SK-N-SH treated with all-trans-retinoic acid at 6 μM for 48 hours (cell line): ENCODE results near the gene PAEP.

Source experiments
- ATAC-seq: fragments of 200-7000 bp; cut with Tn5 transposase; 3 replicates; pipeline ENCODE4 v1.9.1; 2020; ENCODE audit warnings: mild to moderate bottlenecking, moderate library complexity
- ARNTL ChIP-seq: fragments of 450-650 bp; formaldehyde crosslinking; IDR thresholded peaks from 2 replicates; pipeline ENCODE4 v1.5.0; 2020; ENCODE audit warnings: low read depth, mild to moderate bottlenecking, moderate library complexity, borderline replicate concordance
- BACH2 ChIP-seq: fragments of 250-450 bp; sonication (Bioruptor Pico); IDR thresholded peaks from 2 replicates; pipeline ENCODE4 v1.9.0; 2021; ENCODE audit warnings: mild to moderate bottlenecking, borderline replicate concordance
- CREB5 ChIP-seq: fragments of 250-450 bp; sonication (Bioruptor Pico); IDR thresholded peaks from 2 replicates; pipeline ENCODE4 v1.5.1; 2020; ENCODE audit warnings: low read depth, mild to moderate bottlenecking, moderate library complexity
- CSDC2 ChIP-seq: fragments of 250-450 bp; sonication (Bioruptor Pico); IDR thresholded peaks from 2 replicates; pipeline ENCODE4 v1.5.0; 2020; ENCODE audit warnings: mild to moderate bottlenecking, moderate library complexity
- CSRNP3 ChIP-seq: fragments of 250-450 bp; sonication (Bioruptor Pico); IDR thresholded peaks from 2 replicates; pipeline ENCODE4 v1.5.1; 2021; ENCODE audit warnings: mild to moderate bottlenecking, moderate library complexity
- ESRRG ChIP-seq: fragments of 250-450 bp; sonication (Bioruptor Pico); IDR thresholded peaks from 2 replicates; pipeline ENCODE4 v1.6.1; 2021; ENCODE audit warnings: mild to moderate bottlenecking
- GLIS3 ChIP-seq: fragments of 250-450 bp; sonication (Bioruptor Pico); IDR thresholded peaks from 2 replicates; pipeline ENCODE4 v1.5.0; 2020; ENCODE audit warnings: mild to moderate bottlenecking, moderate library complexity
- ISL1 ChIP-seq: fragments of 250-450 bp; sonication (Bioruptor Pico); IDR thresholded peaks from 2 replicates; pipeline ENCODE4 v2.1.2; 2022; ENCODE audit warnings: mild to moderate bottlenecking, moderate library complexity
- OSR1 ChIP-seq: fragments of 250-450 bp; sonication (Bioruptor Pico); IDR thresholded peaks from 2 replicates; pipeline ENCODE4 v1.8.0; 2022; ENCODE audit warnings: moderate library complexity, mild to moderate bottlenecking, inconsistent platforms
- PATZ1 ChIP-seq: fragments of 250-450 bp; sonication (Bioruptor Pico); IDR thresholded peaks from 2 replicates; pipeline ENCODE4 v1.8.0; 2020; ENCODE audit warnings: mild to moderate bottlenecking, moderate library complexity, borderline replicate concordance
- POU6F1 ChIP-seq: fragments of 250-450 bp; sonication (Bioruptor Pico); IDR thresholded peaks from 2 replicates; pipeline ENCODE4 v1.8.0; 2021; ENCODE audit warnings: low read depth, mild to moderate bottlenecking, moderate library complexity, borderline replicate concordance
- PPARA ChIP-seq: fragments of 250-450 bp; sonication (Bioruptor Pico); IDR thresholded peaks from 2 replicates; pipeline ENCODE4 v1.5.0; 2020; ENCODE audit warnings: mild to moderate bottlenecking, borderline replicate concordance
- RARB ChIP-seq: fragments of 250-450 bp; sonication (Bioruptor Pico); IDR thresholded peaks from 2 replicates; pipeline ENCODE4 v1.8.0; 2021; ENCODE audit warnings: mild to moderate bottlenecking, moderate library complexity
- SNAI2 ChIP-seq: fragments of 250-450 bp; sonication (Bioruptor Pico); IDR thresholded peaks from 2 replicates; pipeline ENCODE4 v1.5.0; 2020; ENCODE audit warnings: mild to moderate bottlenecking, moderate library complexity
- TCF4 ChIP-seq: fragments of 250-450 bp; sonication (Bioruptor Pico); IDR thresholded peaks from 2 replicates; pipeline ENCODE4 v1.8.0; 2021; ENCODE audit warnings: mild to moderate bottlenecking, moderate library complexity, borderline replicate concordance
- TOX ChIP-seq: fragments of 250-450 bp; sonication (Bioruptor Pico); IDR thresholded peaks from 2 replicates; pipeline ENCODE4 v1.8.0; 2021; ENCODE audit warnings: mild to moderate bottlenecking, moderate library complexity, borderline replicate concordance
- TSHZ2 ChIP-seq: fragments of 250-450 bp; sonication (Bioruptor Pico); IDR thresholded peaks from 2 replicates; pipeline ENCODE4 v1.5.0; 2020; ENCODE audit warnings: mild to moderate bottlenecking, moderate library complexity
- ZC3H10 ChIP-seq: fragments of 250-450 bp; sonication (Bioruptor Pico); IDR thresholded peaks from 2 replicates; pipeline ENCODE4 v1.5.1; 2021; ENCODE audit warnings: mild to moderate bottlenecking, moderate library complexity
- ZFP30 ChIP-seq: fragments of 450-650 bp; formaldehyde crosslinking; IDR thresholded peaks from 2 replicates; pipeline ENCODE4 v1.5.0; 2022; ENCODE audit warnings: mild to moderate bottlenecking, moderate library complexity
- ZNF565 ChIP-seq: fragments of 450-650 bp; formaldehyde crosslinking; conservative IDR thresholded peaks from 2 replicates; pipeline ENCODE4 v1.5.0; 2020; ENCODE audit warnings: low read depth, mild to moderate bottlenecking, moderate library complexity
- ZNF70 ChIP-seq: fragments of 450-650 bp; formaldehyde crosslinking; IDR thresholded peaks from 2 replicates; pipeline ENCODE4 v1.5.0; 2020; ENCODE audit warnings: mild to moderate bottlenecking, moderate library complexity
- ZNF8 ChIP-seq: fragments of 450-650 bp; formaldehyde crosslinking; IDR thresholded peaks from 2 replicates; pipeline ENCODE4 v1.5.0; 2020; ENCODE audit warnings: mild to moderate bottlenecking, moderate library complexity

The PAEP gene

GRCh38 chr9:135608999-135609317 lies 47.4 kb downstream of the PAEP start:
- TF ChIP-seq GLIS3 (CRISPR knock-in tag) (no peak), BACH2 (CRISPR knock-in tag) (no peak), PATZ1 (CRISPR knock-in tag) (no peak), SNAI2 (CRISPR knock-in tag) (no peak), TOX (CRISPR knock-in tag) (no peak), ZFP30 (CRISPR knock-in tag) (no peak), PPARA (CRISPR knock-in tag) (no peak), CSDC2 (CRISPR knock-in tag) (no peak), ZNF565 (CRISPR knock-in tag) (no peak), ISL1 (CRISPR knock-in tag) (no peak), ZNF70 (CRISPR knock-in tag) (no peak), ESRRG (no peak), TSHZ2 (no peak), CREB5 (CRISPR knock-in tag) (no peak), RARB (CRISPR knock-in tag) (no peak), POU6F1 (no peak), CSRNP3 (CRISPR knock-in tag) (no peak), ZC3H10 (CRISPR knock-in tag) (no peak), OSR1 (CRISPR knock-in tag) (no peak), TCF4 (CRISPR knock-in tag) (no peak)
- ATAC-seq = no peak

- no peak for TF ChIP-seq ZNF8
- TF ChIP-seq ZNF565 (CRISPR knock-in tag) = no peak
- TF ChIP-seq GLIS3 (CRISPR knock-in tag) = no peak
- TF ChIP-seq ARNTL (CRISPR knock-in tag) = no peak
- TF ChIP-seq PATZ1 (CRISPR knock-in tag) = no peak
- TF ChIP-seq SNAI2 (CRISPR knock-in tag) = no peak
- TF ChIP-seq ZNF70 (CRISPR knock-in tag) = no peak
- ATAC-seq = no peak
Measured at GRCh38 chr9:135609366-135609955, 47.9 kb downstream of the PAEP start.
